IPS-NIHi11 (cell line): ENCODE measurements around the gene INCA1.
A peak's percentile ranks its signal among the peaks of the same experiment; 100 is the strongest.

Experiments
- DNase-seq: peaks from one replicate; pipeline ENCODE4 v3.0.0; 2012; ENCODE audit warnings: mixed read lengths, low spot score

Gene INCA1

DNA sequence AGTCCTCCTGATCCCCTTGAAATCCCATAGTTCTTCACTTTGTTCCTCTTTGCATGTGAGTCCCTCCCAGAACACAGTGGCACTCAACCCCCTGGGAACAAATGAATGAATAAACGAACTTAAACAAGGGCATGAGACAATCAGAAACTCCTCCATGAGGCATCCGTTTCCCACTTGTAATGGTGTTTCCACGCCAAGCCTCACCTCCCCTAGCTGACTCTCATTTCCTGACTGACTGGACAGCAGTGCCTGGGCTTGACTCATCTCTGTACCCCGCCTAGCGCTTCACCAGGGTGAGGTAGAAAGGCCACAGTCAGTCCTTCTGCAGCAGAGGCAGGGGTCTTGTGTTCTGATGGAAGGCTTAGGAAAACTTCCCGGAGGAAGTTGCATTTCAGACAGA lies 14.6 kb upstream of the INCA1 start:
- DNase-seq: no peak

- DNase-seq: no peak
Observed at GRCh38 chr17:5003214-5003867, 6.0 kb upstream of the INCA1 start.

GRCh38 chr17:5002121-5002788 lies 4.9 kb upstream of the INCA1 start:
- DNase-seq: no peak

DNA sequence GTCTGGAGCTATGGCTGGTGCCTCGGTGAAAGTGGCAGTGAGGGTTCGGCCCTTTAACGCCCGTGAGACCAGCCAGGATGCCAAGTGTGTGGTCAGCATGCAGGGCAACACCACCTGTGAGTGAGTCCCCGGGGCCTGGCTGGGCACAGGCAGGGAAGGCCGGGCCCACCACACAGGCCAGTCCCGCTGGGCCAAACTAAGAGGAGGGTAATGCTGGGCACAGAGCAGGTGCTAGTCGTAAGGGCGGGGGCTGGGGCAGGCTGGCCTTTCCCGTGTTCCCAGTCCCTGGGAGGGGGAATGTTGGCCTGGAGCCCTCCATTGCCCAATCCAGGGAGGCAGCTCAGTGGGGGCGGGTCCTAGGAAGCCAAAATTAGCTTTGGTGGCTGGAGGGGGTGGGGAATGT lies 2.9 kb upstream of the INCA1 start:
- DNase-seq: no peak

GRCh38 chr17:4999430-5000093 lies 2.2 kb upstream of the INCA1 start:
- DNase-seq: no peak

DNA sequence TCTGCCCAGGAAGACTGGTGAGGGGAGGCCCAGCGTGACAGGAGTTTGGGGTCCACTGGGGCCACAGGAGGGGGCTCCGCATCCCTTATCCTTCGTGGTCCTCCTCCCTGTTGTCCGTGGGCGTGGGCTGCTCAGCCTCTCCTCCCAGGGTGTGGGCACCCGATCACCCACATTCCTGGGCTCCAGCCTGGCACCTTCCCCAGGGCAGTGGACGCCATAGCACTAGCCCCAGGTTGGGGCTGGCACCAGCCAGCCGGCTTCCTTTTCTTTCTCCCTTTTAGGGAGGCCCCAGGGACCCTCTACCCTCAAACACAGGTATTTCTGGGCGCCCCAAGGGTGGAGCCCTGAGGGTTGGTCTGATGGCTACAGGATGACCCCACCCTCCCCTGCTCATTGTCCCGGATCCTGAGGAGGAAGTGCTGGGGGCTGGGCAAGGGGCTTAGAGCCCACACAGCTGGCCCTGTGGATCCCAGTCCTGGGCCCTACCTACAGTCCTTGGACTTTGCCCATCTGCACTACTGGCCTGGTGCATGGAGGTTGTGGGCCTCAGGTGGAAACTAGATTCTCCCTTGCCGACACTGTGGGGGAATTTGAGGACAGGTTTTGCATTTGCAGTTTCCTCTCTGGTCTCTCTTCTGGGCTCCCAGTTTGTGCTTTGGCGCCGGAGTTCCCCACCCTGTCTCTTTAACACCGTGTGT lies 1.6 kb upstream of the INCA1 start:
- DNase-seq: peak; percentile 73

- DNase-seq: peak; percentile 87
Observed at GRCh38 chr17:4998027-4998731, 857 bp upstream of the INCA1 start.

GRCh38 chr17:4994081-4994595 lies 3.2 kb downstream of the INCA1 start:
- no peak for DNase-seq

DNA sequence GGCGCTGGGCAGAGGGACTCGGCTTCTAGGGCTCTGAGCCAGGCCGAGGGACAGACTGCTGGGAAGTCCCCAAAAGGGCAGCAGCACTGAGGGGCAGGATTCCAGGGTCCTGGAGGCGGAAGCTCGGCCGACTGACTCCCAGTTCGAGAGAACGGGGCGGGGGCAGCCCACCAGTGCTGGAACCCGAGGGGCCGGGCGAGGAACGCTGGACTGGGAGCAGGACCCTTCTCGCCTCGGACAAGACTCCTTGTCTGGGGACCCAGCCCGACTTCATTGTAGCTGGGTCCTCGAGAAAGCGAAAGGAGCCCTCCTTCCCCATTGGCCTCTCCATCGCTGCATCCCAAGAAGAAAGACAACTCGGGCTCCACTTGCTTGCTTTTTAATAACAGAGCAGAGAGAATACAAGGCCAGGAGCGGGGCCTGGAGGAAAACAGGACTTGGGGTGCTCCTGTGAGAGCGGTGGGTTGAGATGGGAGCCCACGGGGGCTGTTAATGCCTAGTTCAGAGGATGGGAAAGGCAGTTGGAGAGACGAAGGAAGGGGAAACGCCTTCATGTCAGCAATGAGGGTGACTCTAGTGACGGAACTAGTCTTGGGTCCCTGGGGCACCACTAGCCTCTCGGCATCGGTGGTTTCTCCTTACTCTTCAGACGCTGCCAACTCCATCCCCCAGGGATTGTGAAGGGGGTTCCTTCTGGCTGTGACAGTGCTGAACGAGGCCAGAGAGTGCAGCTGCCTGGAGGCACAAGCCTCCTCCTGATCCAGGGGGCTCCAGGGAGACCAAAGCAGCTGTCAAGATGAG lies 9.4 kb downstream of the INCA1 start:
- no peak for DNase-seq

DNA sequence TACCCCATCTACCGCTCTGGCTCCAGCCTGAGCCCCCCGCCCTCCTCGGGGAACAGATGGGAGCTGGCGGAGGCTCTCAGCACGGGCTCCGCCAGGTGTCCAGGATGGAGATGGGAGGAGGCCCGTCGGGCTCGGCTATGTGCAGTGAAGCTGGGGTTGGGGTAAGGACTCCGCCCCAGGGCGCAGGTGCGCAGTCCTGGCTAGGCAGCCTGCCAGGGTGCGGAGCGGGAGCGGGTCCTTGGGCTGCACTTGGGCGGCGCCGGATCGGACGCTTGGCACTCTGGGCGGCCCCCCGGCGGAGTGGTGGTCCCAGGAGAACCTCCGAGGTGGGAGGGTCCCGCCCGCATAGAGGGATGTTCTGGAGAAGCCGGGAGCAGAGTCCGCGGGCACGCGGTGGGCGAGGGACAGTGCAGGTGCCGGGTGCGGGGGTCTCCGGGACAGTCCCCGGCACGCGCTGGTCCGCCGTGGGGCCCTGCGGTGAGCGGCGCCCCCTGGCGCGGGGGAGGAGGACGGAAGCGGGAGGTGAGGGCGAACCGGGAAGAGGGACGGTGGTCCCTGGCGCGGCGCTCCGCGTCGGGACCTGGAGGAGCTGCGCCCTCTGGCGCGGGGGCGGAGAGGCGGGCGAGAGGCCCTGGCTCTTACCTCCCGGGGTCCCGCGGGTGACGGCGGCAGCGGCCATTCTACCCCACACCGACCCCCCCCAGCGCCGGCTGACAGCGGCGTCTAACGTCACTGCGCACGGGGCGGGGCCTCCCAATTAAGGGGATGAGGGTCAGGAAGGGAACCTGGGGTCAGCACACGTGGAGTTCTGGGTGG lies 10.2 kb downstream of the INCA1 start, which contains the start of gene CAMTA2:
Gene CAMTA2 (minus strand): TSS at position 725 of the 816 bp plus-strand sequence. CDS start 1,453 bp downstream, outside the sequence.
- peak; percentile 89 for DNase-seq

DNA sequence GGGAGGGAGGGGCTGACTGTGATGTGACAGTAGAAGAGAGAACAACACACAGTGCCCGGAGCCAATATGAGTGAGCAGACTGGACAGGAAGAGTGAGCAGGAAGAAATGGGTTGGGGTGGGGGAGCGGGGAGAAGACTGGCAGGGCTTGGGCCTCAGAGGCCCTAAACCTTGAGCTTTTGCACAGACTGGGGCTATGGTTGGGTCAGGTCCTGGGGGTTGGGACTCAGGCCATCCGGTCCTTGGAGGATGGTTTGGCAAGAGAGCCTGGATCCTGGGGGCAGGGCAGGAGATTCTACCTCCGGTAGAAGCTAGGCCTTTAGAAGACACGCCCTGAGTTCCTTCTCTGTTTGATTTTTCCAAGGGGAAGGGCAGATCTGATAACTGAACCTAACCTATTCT lies 10.9 kb downstream of the INCA1 start:
- DNase-seq: no peak

DNA sequence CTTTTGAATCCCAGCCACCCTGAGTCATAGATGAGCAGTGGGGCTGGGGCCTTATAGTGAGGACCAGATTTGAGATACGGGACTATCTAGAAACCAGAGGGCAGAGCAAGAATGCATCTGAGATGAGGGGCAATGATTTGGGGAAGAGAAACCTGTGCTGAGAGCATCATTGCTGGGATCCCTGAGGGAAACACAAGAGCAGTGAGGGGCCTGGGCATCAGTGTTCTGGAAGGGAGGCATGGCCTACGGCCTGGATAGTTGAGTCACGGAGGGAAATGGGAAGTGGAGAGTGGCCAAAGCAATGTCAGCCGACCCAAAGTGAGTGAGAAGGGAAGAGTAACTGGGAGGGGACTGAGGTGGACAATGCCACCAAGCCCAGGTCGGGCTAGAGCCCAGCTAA lies 15.0 kb downstream of the INCA1 start:
- no peak for DNase-seq

DNA sequence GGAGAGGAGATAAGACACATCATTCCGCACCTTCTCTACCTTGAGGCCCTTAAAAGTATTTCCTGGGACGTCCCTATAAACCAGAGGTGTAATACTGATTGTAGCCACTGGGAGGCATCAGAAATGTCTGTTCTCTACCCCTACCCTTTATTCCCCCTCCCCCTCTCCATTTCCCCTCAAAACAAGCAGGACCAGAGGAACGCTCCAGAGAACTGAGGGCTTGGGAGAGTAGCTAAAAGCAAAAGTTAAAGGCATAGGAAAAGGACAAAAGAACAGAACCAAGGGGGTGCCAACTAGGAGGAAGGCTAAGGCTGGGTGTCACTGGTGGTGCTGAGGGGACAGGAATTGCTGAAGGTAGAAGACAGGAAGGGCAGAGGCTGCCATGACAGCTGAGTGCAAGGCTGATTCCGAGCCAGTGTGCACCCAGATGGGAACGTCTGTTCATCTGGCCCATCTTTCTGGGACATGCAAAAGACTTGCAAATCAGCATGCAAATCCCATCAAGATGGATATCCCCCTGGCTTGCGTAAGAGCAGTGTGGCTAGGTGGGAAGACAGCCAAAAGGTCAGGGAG lies 16.6 kb downstream of the INCA1 start:
- DNase-seq: peak; percentile 82

- no peak for DNase-seq
Observed at GRCh38 chr17:4978726-4979125, 18.6 kb downstream of the INCA1 start.

- no peak for DNase-seq
Observed at GRCh38 chr17:4974115-4974670, 23.1 kb downstream of the INCA1 start.

- DNase-seq: no peak
Observed at GRCh38 chr17:4973256-4974114, 23.8 kb downstream of the INCA1 start.

DNA sequence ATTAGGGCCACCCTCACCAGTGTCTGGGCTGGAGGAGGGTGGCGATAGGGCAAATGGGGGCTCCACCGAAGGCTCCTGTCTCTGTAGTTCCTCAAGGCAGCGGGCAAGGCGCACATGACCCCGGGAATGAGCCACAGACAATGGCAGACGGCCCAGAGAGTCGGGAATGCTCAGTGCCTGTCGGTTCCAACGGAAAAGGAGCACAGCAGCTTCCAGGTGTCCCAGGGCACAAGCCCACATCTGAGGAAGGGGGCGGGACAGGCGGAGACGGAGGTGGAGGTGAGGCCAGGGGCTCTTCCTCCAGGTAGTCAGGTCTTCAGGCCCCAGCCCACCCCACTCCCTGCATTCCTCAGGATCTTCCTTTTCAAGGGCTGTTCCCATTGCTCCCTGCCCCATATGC lies 24.6 kb downstream of the INCA1 start:
- no peak for DNase-seq

DNA sequence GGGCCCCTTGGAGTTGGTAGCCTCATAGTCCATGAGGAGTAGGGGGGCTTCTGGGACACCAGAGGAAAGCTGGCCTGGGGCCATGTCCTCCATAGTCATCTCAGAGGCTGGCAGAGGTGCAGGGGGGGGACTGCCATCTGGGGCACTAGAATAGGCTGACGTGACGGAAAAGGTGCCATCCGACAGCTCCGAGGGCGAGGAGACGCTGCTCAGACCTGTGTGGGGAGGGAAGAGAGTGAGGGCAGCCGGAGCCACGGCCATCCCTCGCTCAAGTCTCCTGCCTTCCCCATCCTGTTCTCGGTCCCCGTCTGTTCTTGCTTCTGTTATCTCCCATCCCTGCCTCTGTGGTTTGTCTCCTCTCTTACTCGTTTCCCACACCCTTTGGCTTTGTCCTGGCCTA lies 25.0 kb downstream of the INCA1 start:
- DNase-seq: no peak
